IPS DF 4.7 (cell line): Measurements from ENCODE around the gene VIPAS39.

Source experiments
- DNase-seq: peaks from one replicate; pipeline ENCODE4 v3.0.0-alpha.2; 2013; ENCODE audit warnings: low spot score; ENCODE audit errors: extremely low read depth

The VIPAS39 gene

GRCh38 chr14:77406718-77407117, 50.7 kb downstream of the VIPAS39 start:
- DNase-seq, result no peak

DNA sequence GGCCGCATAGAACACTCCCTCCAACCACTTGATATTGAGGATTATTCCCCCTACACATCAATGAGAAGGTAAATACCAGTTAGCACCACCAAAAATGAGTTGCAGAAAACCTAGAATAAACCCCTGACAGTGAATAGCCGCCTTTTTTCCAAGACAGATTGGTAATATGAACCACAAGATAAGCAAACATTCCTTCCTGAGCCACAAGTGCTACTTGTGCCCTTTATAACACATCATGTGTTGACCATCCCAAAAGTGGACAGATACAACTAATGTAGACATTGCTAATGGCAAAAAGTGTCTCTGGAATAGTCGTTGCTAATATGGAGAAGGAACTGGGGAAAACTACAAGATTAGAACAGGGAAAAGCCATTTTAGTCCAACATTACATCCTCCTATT, 51.3 kb downstream of the VIPAS39 start:
- DNase-seq, result no peak

- DNase-seq, result no peak
These were observed 53.6 kb downstream of the VIPAS39 start for GRCh38 chr14:77403768-77404167.

DNA sequence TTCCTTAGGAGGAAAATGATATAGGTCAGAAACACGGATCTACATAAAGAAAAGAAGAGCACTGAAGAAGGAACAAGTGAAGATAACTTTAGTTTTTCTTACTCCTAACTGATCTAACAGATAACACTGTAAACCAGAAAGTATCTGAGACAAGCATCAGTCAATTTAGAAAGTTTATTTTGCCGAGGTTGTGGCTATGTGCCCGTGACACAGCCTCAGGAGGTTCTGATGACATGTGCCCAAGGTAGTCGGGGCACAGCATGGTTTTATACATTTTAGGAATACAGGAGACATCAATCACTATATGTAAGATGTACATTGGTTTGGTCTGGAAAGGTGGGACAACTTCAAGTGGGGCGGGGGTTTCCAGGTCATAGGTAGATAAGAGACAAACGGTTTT, 57.2 kb downstream of the VIPAS39 start:
- DNase-seq, result no peak

DNA sequence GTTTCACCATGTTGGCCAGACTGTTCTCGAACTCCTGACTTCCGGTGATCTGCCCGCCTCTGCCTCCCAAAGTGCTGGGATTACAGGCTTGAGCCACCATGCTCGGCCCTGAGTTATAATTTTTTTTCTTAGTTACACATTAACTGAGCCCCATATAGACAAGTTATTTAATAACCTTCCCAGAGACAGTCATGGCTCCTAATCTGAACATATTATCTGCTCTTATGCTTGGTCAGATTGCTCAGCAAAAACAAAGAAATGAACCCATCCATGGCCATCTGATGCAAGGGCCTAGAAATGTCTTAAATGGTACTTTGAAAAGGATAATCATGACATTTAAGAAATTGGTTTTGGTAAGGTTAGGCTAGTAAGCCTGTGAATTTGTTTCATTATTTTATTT, 67.2 kb downstream of the VIPAS39 start:
- DNase-seq, result no peak

GRCh38 chr14:77378701-77379100, 78.7 kb downstream of the VIPAS39 start:
- DNase-seq, result no peak

DNA sequence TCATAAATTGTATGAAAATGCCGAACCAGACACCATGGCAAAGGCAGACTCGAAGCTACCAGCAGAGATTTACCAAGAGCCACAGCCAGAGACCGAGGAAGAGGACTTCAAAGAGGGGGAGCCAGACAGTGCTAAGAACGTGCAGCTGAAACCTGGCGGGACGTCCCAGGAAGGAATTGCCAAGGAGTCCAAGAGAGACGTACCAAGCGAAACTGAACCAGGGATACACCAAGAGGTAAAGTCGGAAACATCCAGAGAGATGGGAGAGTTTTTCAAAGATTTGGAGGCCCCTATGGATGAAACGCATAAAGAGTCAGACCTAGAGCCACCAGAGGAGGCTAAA, 79.9 kb downstream of the VIPAS39 start:
- no peak for DNase-seq

DNA sequence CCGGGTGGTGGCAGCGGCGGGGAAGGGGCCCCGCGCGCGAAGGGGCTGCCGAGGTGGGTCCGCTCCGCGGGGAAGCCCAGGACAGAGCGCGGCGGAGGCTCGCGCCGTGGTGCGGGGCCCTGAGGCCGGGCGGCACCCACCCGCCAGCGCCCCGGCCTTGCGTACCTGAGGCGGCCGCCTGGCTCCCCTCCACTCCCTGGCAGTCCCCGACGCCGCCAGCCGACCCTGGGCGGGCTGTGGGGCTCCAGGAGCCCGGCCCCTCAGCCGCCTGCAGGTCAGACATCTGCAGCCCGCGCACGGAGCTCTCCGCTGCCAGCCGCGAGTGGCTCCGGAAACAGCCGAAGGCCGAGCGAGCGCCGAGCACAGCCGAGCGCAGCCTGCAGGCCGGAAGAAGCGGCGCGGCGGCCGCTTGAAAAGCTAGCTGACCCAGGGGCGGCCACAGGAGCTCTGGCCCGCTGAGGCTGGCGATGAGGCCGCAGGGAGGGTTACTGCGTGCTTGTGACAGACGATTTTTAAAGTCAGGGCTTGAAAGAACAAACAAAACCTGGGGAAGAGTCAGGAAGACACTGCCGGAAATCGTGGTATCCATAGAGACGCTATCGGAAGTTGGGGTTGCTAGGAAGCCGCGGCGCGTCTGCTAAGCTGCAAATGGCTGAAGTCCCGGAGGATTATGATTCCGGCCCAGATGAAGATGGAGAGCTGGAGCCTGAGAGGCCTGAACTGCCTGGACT, 80.5 kb downstream of the VIPAS39 start, which contains the start of the genes SAMD15 and TMED8:
SAMD15 (plus strand) TSS at position 609 of the 731 bp plus-strand sequence; CDS start at position 649, 40 bp downstream.
TMED8 (minus strand) TSS at position 324 of the 731 bp plus-strand sequence; CDS start at position 283, 41 bp downstream.
- peak; percentile 46 for DNase-seq
